Smooth muscle cell (in vitro differentiated cells): Measurements from ENCODE around the gene RPSA. TPM values are rescaled to one million over a fixed set of nuclear protein-coding genes. Genes with fewer than 3 reads are reported as not detected.

Experiments
- DNase-seq: peaks from one replicate; lab custom pipeline; 2025; ENCODE audit not compliant: unreplicated experiment; lab: John Stamatoyannopoulos, UW
- H2AFZ ChIP-seq: fragments of 200-600 bp; sonication (generic); 2 replicates; pipeline ENCODE4 v1.6.0; 2016; ENCODE audit warnings: antibody characterized with exemption, low read depth, mild to moderate bottlenecking
- H3F3A ChIP-seq: fragments of 200-600 bp; sonication (generic); 2 replicates; pipeline ENCODE4 v1.6.0; 2017; ENCODE audit warnings: antibody characterized with exemption, low read depth
- H3K27ac ChIP-seq: fragments of 200-600 bp; sonication (generic); 2 replicates; pipeline ENCODE4 v1.5.1; 2016; ENCODE audit warnings: low read depth, mild to moderate bottlenecking
- H3K27me3 ChIP-seq: fragments of 200-600 bp; sonication (generic); 2 replicates; pipeline ENCODE4 v1.6.1; 2016; ENCODE audit warnings: low read depth, mild to moderate bottlenecking
- H3K36me3 ChIP-seq: fragments of 200-600 bp; sonication (generic); 2 replicates; pipeline ENCODE4 v1.5.1; 2016; ENCODE audit warnings: low read depth
- H3K4me1 ChIP-seq: fragments of 200-600 bp; sonication (generic); 2 replicates; pipeline ENCODE4 v1.5.1; 2016; ENCODE audit warnings: low read depth
- H3K4me2 ChIP-seq: fragments of 200-600 bp; sonication (generic); 2 replicates; pipeline ENCODE4 v1.6.0; 2016; ENCODE audit warnings: mild to moderate bottlenecking
- H3K4me3 ChIP-seq: fragments of 200-600 bp; sonication (generic); 2 replicates; pipeline ENCODE4 v1.5.1; 2016; ENCODE audit warnings: mild to moderate bottlenecking
- H3K79me2 ChIP-seq: fragments of 200-600 bp; sonication (generic); 2 replicates; pipeline ENCODE4 v1.6.0; 2016; ENCODE audit warnings: low read depth, mild to moderate bottlenecking
- H3K9ac ChIP-seq: fragments of 200-600 bp; sonication (generic); 2 replicates; pipeline ENCODE4 v1.6.0; 2016; ENCODE audit warnings: low read depth
- H3K9me3 ChIP-seq: fragments of 200-600 bp; sonication (generic); replicated peaks from 2 replicates; pipeline ENCODE4 v1.5.1; 2016; ENCODE audit warnings: low read depth
- H4K20me1 ChIP-seq: fragments of 200-600 bp; sonication (generic); 2 replicates; pipeline ENCODE4 v1.6.0; 2016; ENCODE audit warnings: low read depth
- WGBS: methylation state at CpG from one replicate; pipeline ENCODE4 v1.1.7; 2016; ENCODE audit warnings: low lambda C conversion rate; 5-methylcytosine and 5-hydroxymethylcytosine counted together
- polyA plus RNA-seq: library from polyadenylated mRNA; unstranded; fragments of >200 nt; fragmentation: Nextera tagmentation; extraction: Ambion mirVana; gene quantifications from 2 replicates; pipeline ENCODE4 v1.2.1, GENCODE V29; 2016
- total RNA-seq: library from RNA; depleted of rRNA; stranded (reverse); fragments of >200 nt; gene quantifications from 2 replicates; pipeline ENCODE4 v1.2.3, GENCODE V29; 2014
- TF ChIP-seq, protein P1 (sequence below): fragments of 200-600 bp; sonication (generic); IDR thresholded peaks from 2 replicates; pipeline ENCODE4 v1.5.1; 2017; ENCODE audit warnings: borderline replicate concordance, mild to moderate bottlenecking, antibody characterized with exemption; ENCODE audit not compliant: insufficient read depth, poor library complexity, severe bottlenecking

RPSA gene
- total and polyA plus RNA-seq, 2 experiments from 2014 or later = 355 to 1,254 TPM

DNA sequence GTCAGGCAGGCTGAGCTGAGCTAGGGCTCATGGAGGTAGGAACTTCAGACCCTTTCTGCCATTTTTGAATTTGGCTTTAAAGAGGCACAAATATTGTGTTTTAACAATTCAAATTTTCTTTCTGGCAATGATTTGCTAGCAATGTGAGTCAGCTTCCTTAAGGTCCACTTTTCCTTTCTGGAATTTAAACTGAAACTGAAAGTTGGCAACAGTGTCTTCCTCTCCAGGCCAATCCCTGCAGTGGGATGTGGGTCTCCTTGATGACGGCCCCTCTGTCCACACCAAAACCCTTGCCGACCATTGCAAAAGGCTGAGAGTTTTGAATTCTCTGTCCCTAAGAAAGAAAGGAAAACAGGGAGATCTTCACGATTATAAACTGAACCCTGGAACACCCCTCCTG lies 27.1 kb downstream of the RPSA start:
- Histone ChIP-seq H3K4me3 (no peak overlapping the region), H3K36me3 (no peaks in the 10 kb centered on the region), H2AFZ (no peak overlapping the region), H3K4me1 (no peaks in the 10 kb centered on the region), H3K27ac (no peak overlapping the region), H3K4me2 (no peak overlapping the region), H3K27me3 (no peaks in the 10 kb centered on the region), H3K79me2 (no peaks in the 10 kb centered on the region), H3F3A (no peaks in the 10 kb centered on the region), H3K9ac (no peak overlapping the region), H4K20me1 (no peaks in the 10 kb centered on the region), H3K9me3 (no peaks in the 10 kb centered on the region)
- WGBS = 89% methylated on average over 3 of the region's 3 CpGs
- TF ChIP-seq, protein P1, sequence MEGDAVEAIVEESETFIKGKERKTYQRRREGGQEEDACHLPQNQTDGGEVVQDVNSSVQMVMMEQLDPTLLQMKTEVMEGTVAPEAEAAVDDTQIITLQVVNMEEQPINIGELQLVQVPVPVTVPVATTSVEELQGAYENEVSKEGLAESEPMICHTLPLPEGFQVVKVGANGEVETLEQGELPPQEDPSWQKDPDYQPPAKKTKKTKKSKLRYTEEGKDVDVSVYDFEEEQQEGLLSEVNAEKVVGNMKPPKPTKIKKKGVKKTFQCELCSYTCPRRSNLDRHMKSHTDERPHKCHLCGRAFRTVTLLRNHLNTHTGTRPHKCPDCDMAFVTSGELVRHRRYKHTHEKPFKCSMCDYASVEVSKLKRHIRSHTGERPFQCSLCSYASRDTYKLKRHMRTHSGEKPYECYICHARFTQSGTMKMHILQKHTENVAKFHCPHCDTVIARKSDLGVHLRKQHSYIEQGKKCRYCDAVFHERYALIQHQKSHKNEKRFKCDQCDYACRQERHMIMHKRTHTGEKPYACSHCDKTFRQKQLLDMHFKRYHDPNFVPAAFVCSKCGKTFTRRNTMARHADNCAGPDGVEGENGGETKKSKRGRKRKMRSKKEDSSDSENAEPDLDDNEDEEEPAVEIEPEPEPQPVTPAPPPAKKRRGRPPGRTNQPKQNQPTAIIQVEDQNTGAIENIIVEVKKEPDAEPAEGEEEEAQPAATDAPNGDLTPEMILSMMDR = no peak
- DNase-seq = no peak

DNA sequence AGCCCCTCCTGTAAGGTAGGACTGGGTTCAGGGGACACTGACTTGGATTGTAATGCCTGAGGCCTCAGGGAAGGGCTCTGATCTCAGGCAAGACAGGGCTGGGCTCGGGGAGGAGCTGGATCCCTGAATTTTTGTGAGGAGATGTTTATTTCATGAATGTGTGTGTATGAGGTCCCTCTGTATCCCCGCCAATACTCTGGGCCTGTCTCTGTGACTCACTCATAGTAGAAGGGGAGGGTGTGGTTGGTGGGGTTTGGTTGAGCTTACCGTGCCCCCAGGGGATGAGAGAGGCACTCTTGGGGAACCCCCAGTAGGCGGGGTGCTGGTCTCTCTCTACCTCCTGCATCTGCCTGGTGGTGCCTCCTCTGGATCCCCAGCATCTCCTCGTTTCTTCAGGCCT lies 28.1 kb downstream of the RPSA start:
- Histone ChIP-seq H3K4me1 (no peaks in the 10 kb centered on the region), H3K27ac (no peak overlapping the region), H3K36me3 (no peaks in the 10 kb centered on the region), H3K9me3 (no peaks in the 10 kb centered on the region), H4K20me1 (no peaks in the 10 kb centered on the region), H2AFZ (no peak overlapping the region), H3F3A (no peaks in the 10 kb centered on the region), H3K9ac (no peak overlapping the region), H3K4me2 (no peak overlapping the region), H3K27me3 (no peaks in the 10 kb centered on the region), H3K4me3 (no peak overlapping the region), H3K79me2 (no peaks in the 10 kb centered on the region)
- 66% methylated on average over 5 of the region's 5 CpGs for whole genome bisulfite sequencing
- TF ChIP-seq, protein P1 = no peak
- no peak for DNase-seq

DNA sequence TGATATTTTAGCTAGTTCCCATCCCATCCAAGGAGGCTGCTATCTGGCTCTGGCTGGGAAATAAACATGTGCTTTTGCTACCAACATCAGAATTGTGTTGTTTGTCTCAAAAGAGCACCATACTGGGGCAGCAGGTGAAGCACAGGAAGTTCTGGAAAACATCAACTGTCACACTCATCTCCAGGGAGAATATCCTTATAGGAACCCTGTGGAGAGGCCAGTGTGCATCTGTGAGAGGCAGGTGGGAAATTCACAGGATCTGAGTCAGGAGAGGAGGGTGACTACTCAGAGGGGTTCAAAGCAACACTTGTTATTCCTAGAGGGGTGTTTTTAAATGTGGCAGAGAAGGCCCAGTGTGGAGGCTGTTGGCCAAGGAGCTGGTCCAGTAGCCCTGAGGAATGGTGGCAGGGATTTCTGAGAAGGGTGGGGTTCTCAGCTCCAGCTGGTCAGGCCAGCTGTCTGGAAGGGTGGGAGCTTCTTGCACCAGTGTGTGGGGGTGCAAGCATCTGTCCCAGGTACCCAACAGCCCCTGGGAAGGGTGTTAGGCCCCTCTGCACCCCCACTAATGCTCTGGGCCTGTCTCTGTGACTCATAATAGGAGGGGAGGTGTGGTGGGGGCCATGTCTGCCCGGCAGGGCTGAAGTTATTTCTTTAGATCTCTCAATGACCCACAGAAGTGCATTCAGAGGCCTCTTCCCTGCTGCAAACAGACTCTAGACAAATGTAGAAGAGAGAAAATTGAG lies 28.7 kb downstream of the RPSA start:
- Histone ChIP-seq H2AFZ (no peak overlapping the region), H3K79me2 (no peaks in the 10 kb centered on the region), H3K4me1 (no peaks in the 10 kb centered on the region), H3F3A (no peaks in the 10 kb centered on the region), H3K4me3 (no peak overlapping the region), H3K36me3 (no peaks in the 10 kb centered on the region), H3K4me2 (no peak overlapping the region), H3K9me3 (no peaks in the 10 kb centered on the region), H3K27ac (no peak overlapping the region), H3K9ac (no peak overlapping the region), H3K27me3 (no peaks in the 10 kb centered on the region), H4K20me1 (no peaks in the 10 kb centered on the region)
- DNase-seq = no peak
- WGBS = 29% methylated on average over 1 of the region's 1 CpG
- TF ChIP-seq, protein P1 = no peak

DNA sequence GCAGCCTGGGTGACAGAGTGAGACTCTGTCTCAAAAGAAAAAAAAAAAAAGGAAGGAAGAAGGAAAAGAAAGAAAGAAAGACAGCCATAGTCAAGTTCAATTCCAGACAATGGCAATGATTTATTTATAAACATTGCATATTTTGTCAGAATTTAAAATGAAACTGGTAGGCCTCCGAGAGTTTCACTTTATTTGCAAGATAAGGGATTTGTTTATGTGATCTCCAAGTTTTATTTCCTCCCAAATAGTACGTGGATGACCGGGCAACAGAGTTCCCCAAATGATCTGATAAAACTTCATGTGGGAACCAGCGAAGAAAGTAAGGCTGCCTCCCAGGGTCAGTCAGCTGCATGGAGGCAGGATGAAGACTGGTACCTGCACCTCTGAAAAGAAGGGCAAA lies 32.4 kb downstream of the RPSA start:
- Histone ChIP-seq H2AFZ (no peak overlapping the region), H3K36me3 (no peaks in the 10 kb centered on the region), H3K4me3 (no peak overlapping the region), H3K27me3 (no peaks in the 10 kb centered on the region), H3K9ac (no peak overlapping the region), H3K4me2 (no peak overlapping the region), H3K4me1 (no peaks in the 10 kb centered on the region), H3K79me2 (no peaks in the 10 kb centered on the region), H3F3A (no peaks in the 10 kb centered on the region), H3K9me3 (no peaks in the 10 kb centered on the region), H3K27ac (no peak overlapping the region), H4K20me1 (no peaks in the 10 kb centered on the region)
- WGBS = 63% methylated on average over 4 of the region's 4 CpGs
- DNase-seq = no peak
- TF ChIP-seq, protein P1 = no peak
